Osteocyte (in vitro differentiated cells): ENCODE data around the gene SLC38A6. TPM values are rescaled to one million over a fixed set of nuclear protein-coding genes. Genes with fewer than 3 reads are reported as not detected.
A peak's percentile ranks its signal among the peaks of the same experiment; 100 is the strongest.

Experiments
- DNase-seq: peaks from one replicate; pipeline ENCODE4 v3.0.0; 2021; ENCODE audit warnings: mixed read lengths; ENCODE audit not compliant: unreplicated experiment; ENCODE audit errors: extremely low spot score
- H3K27ac Mint-ChIP-seq: one replicate; pipeline ENCODE4 v1.8.0; 2021; ENCODE audit warnings: mild to moderate bottlenecking, mixed read lengths; ENCODE audit not compliant: unreplicated experiment
- H3K27me3 Mint-ChIP-seq: one replicate; pipeline ENCODE4 v1.8.0; 2021; ENCODE audit warnings: mixed read lengths; ENCODE audit not compliant: unreplicated experiment
- H3K36me3 Mint-ChIP-seq: one replicate; pipeline ENCODE4 v1.8.0; 2021; ENCODE audit warnings: mixed read lengths; ENCODE audit not compliant: unreplicated experiment
- H3K4me1 Mint-ChIP-seq: one replicate; pipeline ENCODE4 v1.8.0; 2021; ENCODE audit warnings: mixed read lengths; ENCODE audit not compliant: unreplicated experiment
- H3K4me3 Mint-ChIP-seq: one replicate; pipeline ENCODE4 v1.8.0; 2021; ENCODE audit warnings: mild to moderate bottlenecking, moderate library complexity, mixed read lengths; ENCODE audit not compliant: unreplicated experiment
- H3K9me3 Mint-ChIP-seq: one replicate; pipeline ENCODE4 v1.8.0; 2021; ENCODE audit warnings: mixed read lengths; ENCODE audit not compliant: unreplicated experiment
- CTCF ChIP-seq: fragments of 200-600 bp; sonication (generic); IDR thresholded peaks from 2 replicates; pipeline ENCODE4 v1.5.0; 2021; ENCODE audit warnings: antibody characterized with exemption, mild to moderate bottlenecking, moderate library complexity
- long read RNA-seq: library from polyadenylated mRNA; unstranded; transcript quantifications from one replicate; pipeline ENCODE4 v2.0.0, GENCODE V29; 2021
- total RNA-seq: library from RNA; stranded (reverse); gene quantifications from 2 replicates; pipeline ENCODE4 v1.2.1, GENCODE V29; 2021

Gene SLC38A6
- 61.9 and 63.9 TPM in 2 replicates for total RNA-seq
- long read RNA-seq, transcript SLC38A6-201 (16 exons, 1,688 nt): major isoform, 87 of 241 reads
- long read RNA-seq, partial matches to known transcripts: 17 of 241 reads
- long read RNA-seq, other reads (novel, unspliced or antisense): 134 of 241 reads

DNA sequence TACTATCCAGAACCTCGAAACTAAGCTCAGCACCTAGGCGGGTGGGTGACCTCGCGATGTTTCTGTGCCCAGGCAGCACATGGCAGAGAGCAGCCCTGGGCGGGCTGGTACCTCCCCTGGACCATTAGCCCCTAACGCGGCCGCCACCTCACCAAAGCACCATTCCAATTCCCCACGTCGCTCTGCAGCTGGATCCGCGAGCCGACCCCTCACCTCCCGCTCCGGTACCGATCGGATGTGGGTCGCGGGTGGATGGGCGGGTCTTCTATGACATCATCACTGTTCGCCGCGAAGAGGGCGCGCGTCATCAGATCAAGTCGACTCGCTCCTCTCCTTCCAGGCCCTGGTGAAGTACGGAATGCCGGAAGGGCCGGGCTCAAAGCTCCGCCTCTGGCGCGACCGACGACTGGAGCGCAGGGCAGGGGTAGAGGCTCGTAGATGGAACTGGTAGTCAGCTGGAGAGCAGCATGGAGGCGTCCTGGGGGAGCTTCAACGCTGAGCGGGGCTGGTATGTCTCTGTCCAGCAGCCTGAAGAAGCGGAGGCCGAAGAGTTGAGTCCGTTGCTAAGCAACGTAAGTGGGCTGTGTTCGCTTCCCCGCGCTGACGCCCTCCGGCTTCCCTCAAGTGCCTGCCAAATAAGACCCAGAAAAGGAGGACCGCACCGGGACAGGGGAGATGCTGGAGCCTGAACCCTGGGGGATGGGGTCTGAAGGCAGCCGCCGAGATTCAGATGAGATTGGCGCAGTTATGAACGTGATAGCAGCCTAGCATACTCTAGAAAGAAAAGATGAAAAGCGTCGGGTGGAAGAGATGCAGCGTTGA, at the start of gene SLC38A6, which contains the start of gene TRMT5:
SLC38A6 (plus strand) TSS at position 435 of the 822 bp plus-strand sequence; CDS start at position 468, 33 bp downstream.
TRMT5 (minus strand) TSS at position 269 of the 822 bp plus-strand sequence; CDS start at position 163, 106 bp downstream.
- peak; percentile 98 for DNase-seq
- H3K4me1 Mint-ChIP-seq: peaks cover 43% of the 10 kb centered on the region
- no peak within 1 kb of the TSS for H3K4me3 Mint-ChIP-seq
- no peaks in the 10 kb centered on the region for H3K27me3 Mint-ChIP-seq
- TF ChIP-seq CTCF: no peak
- H3K9me3 Mint-ChIP-seq: no peaks in the 10 kb centered on the region
- no peak within 1 kb of the TSS for H3K27ac Mint-ChIP-seq
- peaks cover 41% of the 10 kb centered on the region for H3K36me3 Mint-ChIP-seq

GRCh38 chr14:60933920-60934655, 47.0 kb upstream of the SLC38A6 start:
- H3K27me3 Mint-ChIP-seq: no peaks in the 10 kb centered on the region
- DNase-seq: no peak
- H3K27ac Mint-ChIP-seq: no peak overlapping the region
- H3K36me3 Mint-ChIP-seq: peaks cover 4% of the 10 kb centered on the region
- H3K4me3 Mint-ChIP-seq: no peak overlapping the region
- no peaks in the 10 kb centered on the region for H3K9me3 Mint-ChIP-seq
- peaks cover 22% of the 10 kb centered on the region for H3K4me1 Mint-ChIP-seq
- no peak for TF ChIP-seq CTCF

GRCh38 chr14:60935319-60935718, 45.7 kb upstream of the SLC38A6 start:
- Mint-ChIP-seq H3K36me3 (peaks cover 4% of the 10 kb centered on the region), H3K9me3 (no peaks in the 10 kb centered on the region), H3K27me3 (no peaks in the 10 kb centered on the region), H3K4me1 (peaks cover 22% of the 10 kb centered on the region), H3K27ac (peak overlapping the region; percentile 70), H3K4me3 (no peak overlapping the region)
- no peak for DNase-seq
- TF ChIP-seq CTCF: no peak

DNA sequence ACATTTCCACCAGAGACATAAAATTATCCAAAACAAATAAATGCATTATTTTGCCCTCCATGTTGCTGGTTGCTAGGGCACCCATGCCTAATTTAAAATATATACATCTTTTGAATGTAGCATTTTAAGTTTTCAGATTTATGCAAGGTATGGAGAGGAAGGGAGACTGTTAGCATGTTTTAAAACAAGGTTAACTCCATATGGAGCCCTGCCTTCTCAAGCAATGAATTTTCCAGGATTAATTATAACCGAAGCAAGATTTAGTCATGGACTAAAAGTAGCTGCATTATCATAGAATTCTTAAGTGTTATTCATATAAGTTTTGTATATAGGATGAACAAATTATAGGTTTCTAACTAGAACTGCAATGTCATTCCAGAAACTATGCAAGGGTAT, 37.4 kb upstream of the SLC38A6 start:
- H3K27ac Mint-ChIP-seq: no peak overlapping the region
- no peaks in the 10 kb centered on the region for H3K27me3 Mint-ChIP-seq
- H3K4me1 Mint-ChIP-seq: peaks cover 16% of the 10 kb centered on the region
- no peaks in the 10 kb centered on the region for H3K9me3 Mint-ChIP-seq
- TF ChIP-seq CTCF: no peak
- no peak for DNase-seq
- H3K4me3 Mint-ChIP-seq: no peak overlapping the region
- peaks cover 12% of the 10 kb centered on the region for H3K36me3 Mint-ChIP-seq

DNA sequence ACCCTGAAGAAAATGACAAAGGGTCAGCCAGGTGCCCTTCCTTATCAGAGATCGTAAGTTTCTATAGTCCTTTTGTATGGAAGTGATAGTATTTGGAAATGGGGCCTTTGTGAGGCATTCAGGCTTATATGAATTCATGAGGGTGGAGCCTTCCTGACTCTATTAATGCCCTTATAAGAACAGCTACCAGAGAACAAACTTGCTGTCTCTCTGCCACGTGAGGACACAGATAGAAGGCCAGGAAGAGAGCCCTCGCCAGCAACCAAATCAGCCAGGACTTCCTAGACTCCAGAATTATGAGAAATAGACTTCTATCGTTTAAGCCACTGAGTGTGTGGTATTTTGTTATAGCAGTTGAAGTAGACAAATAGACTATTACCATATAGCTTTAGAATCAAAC, 36.8 kb upstream of the SLC38A6 start:
- H3K27ac Mint-ChIP-seq: no peak overlapping the region
- no peaks in the 10 kb centered on the region for H3K27me3 Mint-ChIP-seq
- no peak for DNase-seq
- peaks cover 18% of the 10 kb centered on the region for H3K4me1 Mint-ChIP-seq
- no peak overlapping the region for H3K4me3 Mint-ChIP-seq
- H3K9me3 Mint-ChIP-seq: no peaks in the 10 kb centered on the region
- peaks cover 12% of the 10 kb centered on the region for H3K36me3 Mint-ChIP-seq
- TF ChIP-seq CTCF: no peak
